NCI-H748 (cell line): ENCODE measurements around the gene MCEMP1.

Experiments
- DNase-seq: peaks from one replicate; lab custom pipeline; 2025; ENCODE audit not compliant: unreplicated experiment; lab: John Stamatoyannopoulos, UW

The MCEMP1 gene, protein sequence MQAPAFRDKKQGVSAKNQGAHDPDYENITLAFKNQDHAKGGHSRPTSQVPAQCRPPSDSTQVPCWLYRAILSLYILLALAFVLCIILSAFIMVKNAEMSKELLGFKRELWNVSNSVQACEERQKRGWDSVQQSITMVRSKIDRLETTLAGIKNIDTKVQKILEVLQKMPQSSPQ

DNA sequence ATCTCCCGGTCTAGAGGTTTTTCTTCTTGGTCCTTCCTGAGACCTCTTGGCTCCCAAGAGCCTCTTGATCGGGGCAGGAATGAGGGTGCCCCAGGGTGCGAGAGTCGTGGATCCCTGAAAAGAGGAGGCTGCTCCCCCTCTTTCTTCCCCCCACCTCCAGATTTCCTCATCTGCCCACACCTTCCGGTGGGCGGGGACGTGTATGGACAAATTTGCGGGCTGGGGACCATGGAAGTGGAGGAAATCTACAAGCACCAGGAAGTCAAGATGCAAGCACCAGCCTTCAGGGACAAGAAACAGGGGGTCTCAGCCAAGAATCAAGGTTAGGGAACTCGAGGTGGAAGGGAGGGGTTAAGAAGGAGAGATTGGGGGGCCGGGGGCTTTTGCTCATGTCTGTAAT lies at the start of gene MCEMP1:
TSS of gene MCEMP1 (plus strand) at position 237 of the 400 bp plus-strand sequence. CDS start at position 268, 31 bp downstream.
- no peak for DNase-seq

DNA sequence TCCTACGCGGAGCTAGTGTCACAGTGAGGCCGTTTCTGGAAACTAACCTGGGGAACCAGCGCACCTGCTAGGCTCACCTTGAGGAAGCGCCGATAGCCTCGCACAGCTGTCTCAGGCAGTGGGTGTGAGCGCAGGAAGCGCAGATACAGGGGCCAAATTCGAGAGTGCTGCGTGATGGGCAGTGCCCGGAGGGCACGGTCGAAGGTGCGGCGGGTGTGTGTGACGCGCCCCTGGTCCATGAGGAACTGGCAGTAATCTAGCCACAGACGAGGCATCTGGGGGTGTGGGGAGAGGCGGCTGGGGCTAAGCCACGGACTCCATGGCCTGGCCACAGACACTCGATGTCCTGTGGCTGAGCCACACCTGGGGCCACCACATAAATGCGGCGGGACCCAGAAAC lies 49.7 kb upstream of the MCEMP1 start:
- no peak for DNase-seq

DNA sequence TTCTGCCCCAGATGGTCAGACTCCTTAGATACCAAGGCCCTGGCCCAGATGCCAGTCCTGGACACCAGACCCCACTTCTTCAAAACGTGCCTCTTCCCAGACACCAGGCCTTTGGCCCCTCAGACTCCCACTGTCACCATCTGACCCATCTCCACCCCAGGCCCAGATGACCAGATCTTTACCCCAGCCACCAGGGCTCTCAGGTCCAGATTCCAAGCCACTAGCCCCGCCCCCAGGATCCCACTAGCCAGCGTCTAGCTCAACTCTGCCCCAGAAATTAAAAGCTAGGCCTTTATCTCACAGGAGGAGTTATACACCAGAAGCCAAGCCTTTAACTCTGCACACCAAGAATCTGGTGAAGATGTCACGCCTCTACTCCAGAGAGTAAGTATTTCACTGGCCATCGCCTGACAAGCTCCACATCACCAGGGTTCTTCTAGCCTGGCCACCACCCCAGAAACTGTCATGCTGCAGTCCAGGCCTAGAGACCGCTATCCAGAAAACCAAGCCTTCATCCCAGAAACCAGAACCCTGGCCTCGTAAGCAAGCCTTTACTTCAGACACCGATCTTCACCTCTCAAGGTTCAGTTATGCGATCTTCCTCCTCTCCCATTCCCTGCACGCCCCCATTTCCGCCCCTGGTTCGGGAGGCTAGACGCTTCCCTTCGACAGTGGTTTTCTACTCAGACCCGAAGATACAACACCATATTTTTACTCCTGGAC lies 48.1 kb upstream of the MCEMP1 start:
- no peak for DNase-seq

DNA sequence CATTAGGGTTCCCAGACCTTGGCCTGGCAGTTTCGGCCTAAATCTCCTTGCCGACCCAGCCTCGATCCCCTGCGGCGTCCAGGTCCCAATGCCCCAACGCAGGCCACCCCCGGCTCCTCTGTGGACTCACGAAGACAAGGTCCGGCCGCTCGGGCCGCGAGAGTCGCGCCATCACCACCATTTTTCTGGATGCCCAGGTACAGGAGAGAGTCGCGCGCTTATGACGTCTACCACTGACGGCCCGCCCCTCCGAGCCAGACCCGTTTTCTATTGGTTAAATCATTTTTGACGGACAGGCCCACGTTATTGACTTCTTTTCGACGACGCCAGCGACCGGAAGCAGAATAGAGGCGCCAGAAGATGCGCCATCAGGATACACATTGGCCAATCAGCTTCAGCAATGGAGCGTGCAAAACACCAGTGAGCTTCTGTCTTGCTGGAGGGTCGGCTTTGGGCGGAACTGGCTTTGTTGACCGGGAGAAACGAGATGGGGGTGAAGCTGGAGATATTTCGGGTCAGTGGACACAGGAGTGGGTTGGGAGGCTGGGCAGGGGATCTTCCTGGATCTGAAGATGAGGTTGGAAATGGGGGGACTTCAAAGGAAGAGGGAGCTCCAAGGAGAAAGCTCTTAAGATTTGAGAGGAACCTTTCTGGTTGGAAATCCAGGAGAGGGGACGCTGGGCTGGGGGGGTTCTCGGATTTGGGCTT lies 47.4 kb upstream of the MCEMP1 start, which contains the start of the genes PET100 and XAB2:
TSS of gene PET100 (plus strand) at position 447 of the 708 bp plus-strand sequence. CDS start at position 488, 41 bp downstream.
TSS of gene XAB2 (minus strand) at position 199 of the 708 bp plus-strand sequence. CDS start at position 181, 18 bp downstream.
- peak; percentile 96 for DNase-seq

DNA sequence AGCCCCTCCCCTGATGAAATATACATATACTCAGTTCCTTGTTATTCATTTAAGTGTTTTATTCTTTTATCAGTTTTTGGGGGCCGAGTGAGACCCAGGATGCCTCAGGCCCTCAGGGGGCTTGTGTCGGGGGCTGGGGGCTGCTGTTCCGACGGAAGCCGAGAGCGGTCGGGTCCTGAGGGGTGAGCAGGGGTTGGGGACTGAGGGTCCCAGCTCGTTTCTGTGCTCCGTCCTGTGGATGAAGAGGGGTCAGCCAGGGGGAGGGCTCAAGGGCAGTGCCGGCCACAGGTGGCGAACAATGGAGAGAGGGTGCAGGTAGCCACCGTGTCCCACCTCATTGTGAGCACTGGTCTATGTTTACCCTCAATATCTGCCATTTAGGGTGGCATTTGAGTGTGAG lies 45.3 kb upstream of the MCEMP1 start:
- no peak for DNase-seq

DNA sequence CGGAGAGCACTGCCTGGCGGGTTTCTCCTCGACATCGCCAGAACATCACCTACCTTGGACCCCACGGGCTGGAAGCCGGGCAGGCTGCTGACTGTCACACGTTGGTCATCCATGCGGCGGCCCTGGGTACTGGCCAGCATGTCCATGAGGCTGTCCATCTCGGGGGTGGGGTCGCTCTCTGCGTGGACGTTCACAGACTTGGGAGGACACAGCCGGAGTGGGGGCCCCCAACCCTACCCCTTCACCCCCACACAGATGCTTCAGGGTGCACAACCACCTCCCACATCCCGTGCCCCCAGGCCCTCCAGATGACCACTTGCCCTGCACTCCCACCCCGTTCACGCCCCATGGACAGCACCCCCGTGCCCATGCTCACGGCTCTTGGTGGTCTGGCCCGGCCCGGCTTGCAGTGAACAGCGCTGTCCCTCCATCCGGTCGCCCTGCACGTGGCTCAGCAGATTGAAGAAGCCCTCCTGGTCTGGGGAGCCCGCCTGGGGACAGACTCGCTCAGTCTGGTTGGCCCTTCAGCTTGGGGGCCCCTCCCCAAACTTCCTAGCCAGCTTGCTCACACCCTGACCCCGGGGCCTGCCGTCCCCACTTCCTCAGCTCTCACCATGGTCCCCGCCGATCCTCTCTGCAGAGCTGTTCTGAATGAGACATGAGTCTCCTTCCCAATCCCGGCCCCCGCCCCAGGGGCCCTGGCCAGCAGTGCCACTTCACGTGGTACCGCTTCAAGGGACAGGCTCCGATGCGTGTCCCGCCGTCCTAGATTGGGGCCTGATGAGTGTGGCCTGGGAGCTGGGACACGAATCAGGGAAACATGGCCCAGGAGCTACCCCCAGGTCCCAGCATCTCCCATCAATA lies 44.3 kb upstream of the MCEMP1 start:
- no peak for DNase-seq

DNA sequence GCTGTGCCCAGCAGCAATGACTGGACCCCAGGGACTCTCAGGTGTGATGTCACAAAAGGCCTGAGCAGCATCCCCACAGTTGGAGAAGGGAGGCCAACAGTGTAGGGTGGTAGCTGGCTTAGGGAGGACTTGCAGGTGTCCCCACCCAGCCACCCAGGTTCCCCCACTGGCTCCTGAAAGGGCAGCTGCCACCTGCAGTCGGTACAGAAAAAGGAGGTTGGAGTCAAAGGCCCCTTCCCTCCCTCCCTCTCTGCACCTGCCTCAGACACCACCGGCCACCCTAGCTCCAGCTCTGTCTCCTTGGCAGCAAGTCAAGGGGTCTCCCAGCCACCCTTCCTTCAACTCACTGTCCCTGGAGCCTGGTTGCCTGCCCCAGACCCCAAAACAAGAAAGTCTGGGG lies 43.2 kb upstream of the MCEMP1 start, which contains the start of gene PCP2:
TSS of gene PCP2 (minus strand) at position 22 of the 400 bp plus-strand sequence. CDS start 262 bp downstream, outside the sequence.
- DNase-seq: no peak

DNA sequence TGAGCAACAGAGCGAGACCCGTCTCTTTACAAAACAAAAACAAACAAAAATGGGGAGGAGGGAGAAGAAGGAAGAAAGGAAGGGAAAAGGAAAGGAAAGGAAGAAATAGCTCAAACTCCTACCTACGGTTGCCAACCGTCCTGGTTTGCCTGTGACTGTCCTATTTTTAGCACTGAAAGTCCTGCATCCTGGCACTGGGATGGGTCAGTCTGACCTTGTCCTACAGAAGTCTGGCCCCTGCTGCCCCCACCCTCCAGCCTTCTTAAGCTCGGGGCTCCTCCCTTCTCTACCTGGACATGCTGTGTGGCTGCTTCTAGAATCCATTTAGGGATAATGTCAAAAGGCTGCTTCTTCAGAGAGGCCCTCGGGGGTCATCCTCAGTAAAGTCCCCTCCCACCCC lies 41.2 kb upstream of the MCEMP1 start:
- DNase-seq: no peak

DNA sequence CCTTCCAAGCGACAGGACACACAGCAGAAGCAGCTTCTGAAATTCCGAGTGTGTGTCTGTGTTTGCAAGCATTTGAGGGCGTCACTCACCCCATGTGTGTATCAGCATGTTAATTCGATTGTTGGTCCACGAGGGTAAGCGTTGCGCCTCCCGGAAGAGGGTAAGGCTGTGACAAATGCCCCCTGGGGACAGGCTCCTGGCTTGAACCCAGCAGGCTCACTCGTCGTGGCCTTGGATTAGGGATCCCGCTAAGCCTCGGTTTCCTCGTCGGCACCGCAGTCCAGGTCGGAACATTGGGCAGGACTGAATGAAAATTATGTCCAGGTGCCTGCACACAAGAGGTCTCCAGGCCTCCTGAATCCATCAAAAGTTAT lies 40.6 kb upstream of the MCEMP1 start:
- no peak for DNase-seq

DNA sequence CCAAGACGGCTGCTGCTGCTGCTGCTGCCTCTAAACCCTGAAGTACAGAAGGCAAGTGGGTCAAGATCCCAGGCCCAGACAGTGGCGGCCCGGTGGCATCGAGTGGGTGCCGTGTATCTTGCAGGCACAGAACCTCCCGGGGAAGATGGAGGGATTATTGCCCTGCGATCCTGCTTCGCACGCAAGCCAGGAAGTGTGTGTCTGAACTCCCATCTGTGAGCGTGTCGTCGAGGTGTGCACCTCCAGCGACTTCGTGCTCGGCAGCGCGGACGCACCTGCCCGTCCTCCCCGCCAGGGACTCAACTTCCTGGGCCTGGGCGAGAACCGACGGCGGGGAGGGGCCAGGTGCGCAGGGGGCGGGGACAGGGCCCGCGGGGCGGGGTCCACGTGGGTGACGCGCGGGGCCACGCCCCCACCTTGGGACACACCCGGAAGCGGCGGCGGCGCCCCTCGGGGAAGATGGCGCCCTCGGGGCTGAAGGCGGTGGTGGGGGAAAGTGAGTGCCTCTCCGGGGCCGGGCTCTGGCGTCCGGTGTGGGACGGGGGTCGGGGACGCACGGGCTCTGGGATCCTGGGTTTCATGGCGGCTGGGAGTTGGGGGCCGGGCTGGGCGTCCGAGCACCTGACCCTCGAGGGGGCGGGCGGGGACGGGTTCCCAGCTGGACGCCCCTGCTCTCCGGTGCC lies 40.1 kb upstream of the MCEMP1 start, which contains the start of gene STXBP2:
TSS of gene STXBP2 (plus strand) at position 420 of the 683 bp plus-strand sequence. CDS start at position 460, 40 bp downstream.
- DNase-seq: peak; percentile 79

DNA sequence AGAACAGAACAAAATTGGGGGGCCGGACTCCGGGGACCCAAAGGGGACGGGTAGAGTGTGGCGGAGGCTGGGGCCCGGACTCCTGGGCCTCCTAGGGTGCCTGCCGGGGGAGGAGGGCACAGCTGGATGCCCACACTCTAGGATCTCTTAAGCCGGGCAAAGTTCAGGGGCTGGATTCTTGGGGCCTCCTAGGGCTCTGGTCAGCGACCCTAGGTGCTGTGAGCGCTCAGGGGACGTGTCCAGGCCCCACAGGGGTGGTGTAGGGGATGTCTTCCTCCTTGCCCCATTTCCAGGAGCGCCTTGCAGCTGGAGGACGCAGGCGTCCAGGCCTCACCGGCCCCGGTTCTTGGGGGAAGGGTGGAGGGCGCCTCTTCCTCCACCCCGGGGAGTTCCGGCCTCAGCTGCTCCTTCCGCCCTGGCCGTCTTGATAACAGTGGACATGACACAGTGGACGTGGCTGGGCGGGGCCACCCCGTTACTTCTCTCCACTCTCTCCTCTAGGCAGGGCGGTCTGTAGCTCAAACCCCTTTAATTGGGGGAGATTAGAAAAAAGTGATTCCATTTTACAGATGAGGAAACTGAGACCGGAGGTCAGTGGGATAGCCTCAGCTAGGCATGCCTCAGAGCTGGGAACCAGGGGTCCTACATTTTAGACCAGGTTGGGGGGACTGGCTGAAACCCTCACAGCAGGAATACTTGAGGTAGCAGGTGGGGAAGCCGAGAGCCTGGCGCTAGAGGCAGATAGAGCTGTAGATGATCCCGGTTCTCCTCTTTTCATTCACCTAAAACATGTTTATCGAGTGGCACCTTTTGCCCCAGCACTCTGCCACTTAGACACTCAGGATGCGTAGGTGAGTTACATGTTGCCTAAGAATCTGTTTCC lies 39.3 kb upstream of the MCEMP1 start:
- peak; percentile 9 for DNase-seq

DNA sequence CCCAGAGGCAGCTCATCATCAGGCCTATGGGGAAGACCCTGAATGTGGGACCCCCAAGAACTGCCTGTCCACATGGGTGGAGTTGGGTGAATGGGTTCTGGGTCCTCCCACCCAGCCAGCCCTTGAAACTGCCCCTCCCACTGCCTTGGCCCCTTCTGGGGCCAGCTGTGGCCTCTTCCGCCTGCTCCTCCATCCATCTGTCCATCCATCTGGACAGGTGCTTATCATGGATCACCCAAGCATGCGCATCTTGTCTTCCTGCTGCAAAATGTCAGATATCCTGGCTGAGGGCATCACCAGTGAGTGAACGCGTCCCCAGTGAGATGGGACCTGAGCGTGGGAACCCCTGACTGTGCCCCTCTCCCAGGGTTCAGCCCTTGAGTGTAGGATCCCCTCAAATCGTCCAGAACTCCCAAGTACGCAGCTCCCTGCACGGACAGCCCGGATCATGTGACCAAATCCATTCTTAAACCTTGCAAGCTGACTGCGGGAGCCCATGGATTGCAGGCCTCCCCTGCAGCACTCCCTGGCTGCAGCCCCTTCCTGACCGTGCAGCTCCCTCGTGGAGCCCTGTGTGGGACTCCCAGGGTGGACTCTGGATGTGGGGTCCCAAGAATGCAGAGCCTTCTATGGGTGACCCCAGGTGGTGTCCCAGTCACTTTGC lies 38.0 kb upstream of the MCEMP1 start:
- no peak for DNase-seq

DNA sequence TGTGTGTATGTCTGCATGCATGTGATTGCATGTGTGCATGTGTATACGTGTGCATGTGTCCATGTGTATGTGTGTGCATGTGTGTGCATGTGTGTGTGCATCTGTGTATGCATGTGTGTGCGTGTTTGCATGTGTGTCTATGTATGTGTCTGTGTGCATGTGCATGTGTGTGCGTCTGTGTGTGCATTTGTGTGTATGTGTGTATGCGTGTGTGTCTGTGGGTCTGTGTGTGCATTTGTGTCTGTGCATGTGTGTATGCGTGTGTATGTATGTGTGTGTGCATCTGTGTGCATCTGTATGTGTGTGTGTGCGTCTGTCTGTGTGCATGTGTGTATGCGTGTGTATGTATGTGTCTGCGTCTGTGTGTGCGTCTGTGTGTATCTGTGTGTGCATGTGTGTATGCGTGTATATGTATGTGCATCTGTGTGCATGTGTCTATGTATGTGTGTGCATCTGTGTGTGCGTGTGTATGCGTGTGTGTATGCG lies 37.0 kb upstream of the MCEMP1 start:
- no peak for DNase-seq

DNA sequence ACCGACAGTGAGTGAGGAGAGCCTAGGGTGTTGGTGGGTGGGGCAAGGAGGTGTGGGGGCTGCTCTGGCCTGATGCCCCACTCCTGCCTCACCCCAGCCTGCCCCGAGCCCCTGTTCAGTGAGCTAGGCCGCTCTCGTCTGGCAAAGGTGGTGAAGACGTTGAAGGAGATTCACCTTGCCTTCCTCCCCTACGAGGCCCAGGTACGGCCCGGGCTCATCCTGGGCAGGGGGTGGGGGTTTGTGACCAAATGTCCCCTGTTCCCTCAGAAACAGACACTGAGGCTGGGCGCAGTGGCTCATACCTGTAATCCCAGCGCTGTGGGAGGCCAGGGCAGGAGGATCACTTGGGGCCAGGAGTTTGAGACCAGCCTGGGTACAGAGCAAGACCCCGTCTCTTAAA lies 36.1 kb upstream of the MCEMP1 start:
- no peak for DNase-seq

DNA sequence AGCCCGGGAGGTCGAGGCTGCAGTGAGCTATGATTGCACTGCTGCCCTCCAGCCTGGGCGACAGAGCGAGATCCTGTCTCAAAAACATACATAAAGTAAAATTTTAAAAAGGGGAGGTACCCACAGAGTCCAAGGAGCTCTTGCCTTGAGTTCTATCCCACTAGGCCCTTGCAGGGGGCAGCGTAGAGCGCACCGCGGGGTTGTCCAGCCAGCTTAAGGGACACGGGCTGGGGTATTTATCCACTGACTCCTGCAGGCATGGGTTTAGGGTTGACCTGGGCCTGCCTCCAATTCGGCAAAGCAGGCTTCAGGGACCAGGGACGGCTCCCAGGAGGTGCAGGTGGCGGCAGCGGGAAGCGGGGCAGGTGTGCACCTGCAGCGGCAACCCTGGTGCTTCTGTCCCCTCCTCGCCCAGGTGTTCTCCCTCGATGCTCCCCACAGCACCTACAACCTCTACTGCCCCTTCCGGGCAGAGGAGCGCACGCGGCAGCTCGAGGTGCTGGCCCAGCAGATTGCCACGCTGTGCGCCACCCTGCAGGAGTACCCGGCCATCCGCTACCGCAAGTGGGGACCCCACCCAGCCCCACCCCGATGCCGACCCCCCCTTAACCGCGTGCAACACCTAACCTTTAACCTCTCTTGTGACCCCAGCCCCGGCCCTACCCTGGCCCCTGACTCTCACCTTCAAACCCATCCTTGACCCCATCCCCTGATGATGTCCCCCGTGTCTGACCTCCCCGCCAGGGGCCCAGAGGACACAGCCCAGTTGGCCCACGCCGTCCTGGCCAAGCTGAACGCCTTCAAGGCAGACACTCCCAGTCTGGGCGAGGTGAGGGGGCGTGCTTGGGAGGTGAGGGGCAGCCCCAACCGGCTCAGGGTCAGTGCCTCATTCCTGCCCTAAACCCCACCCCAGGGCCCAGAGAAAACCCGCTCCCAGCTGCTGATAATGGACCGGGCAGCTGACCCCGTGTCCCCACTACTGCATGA lies 35.3 kb upstream of the MCEMP1 start:
- no peak for DNase-seq

DNA sequence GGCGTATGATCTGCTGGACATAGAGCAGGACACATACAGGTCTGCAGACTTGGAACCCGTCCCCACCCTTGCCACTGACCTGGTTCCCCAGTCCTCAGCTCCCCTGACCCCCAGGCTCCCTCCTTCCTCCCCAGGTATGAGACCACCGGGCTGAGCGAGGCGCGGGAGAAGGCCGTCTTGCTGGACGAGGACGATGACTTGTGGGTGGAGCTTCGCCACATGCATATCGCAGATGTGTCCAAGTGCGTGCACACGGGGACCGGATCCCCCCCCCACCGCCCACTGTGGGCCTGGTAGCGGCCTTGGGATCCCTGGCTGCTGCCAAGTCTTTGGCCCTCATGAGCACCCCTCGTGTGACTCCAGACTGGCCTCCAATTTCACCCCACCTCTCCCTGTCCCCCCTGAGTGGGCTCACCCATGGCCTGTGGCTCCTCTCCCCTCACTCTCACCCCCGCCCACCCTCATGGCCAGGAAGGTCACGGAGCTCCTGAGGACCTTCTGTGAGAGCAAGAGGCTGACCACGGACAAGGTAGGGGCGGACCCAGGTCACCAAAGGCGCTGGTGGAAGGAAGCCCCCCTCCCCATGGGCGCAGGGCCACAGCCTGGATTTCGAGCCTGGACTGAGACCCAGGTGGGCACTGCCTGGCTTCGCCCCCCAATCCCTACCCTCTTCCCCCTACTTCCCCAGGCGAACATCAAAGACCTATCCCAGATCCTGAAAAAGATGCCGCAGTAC lies 34.4 kb upstream of the MCEMP1 start:
- no peak for DNase-seq

DNA sequence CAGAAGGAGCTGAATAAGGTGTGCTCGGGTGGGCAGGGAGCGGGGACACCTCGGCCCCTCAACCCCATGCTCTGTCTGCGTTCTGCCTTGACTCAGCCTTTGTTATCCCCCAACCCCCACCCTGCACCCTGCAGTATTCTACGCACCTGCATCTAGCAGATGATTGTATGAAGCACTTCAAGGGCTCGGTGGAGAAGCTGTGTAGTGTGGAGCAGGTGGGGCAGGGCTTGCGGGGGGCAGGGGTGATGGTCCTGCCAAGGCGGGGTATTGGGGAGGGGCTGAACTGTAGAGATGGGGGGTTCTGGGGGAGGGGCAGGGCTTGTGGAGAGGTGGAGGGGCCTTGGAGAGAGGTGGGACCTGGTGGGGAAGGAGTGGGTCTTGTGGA lies 33.9 kb upstream of the MCEMP1 start:
- DNase-seq: no peak
